DND-41 (cell line): Measurements from ENCODE around the gene EPHA1.

Experiments
- EZH2 ChIP-seq: IDR thresholded peaks from 3 replicates; pipeline ENCODE4 v1.6.1; 2012; ENCODE audit warnings: borderline replicate concordance, low read depth, mild to moderate bottlenecking, moderate library complexity, low read length, inconsistent platforms; ENCODE audit not compliant: severe bottlenecking
- TF ChIP-seq, protein P1 (sequence below): IDR thresholded peaks from 2 replicates; pipeline ENCODE4 v1.5.1; 2012; ENCODE audit warnings: borderline replicate concordance, low read length, moderate library complexity, mild to moderate bottlenecking; ENCODE audit not compliant: poor library complexity, severe bottlenecking; ENCODE audit errors: extremely low read depth

DNA sequence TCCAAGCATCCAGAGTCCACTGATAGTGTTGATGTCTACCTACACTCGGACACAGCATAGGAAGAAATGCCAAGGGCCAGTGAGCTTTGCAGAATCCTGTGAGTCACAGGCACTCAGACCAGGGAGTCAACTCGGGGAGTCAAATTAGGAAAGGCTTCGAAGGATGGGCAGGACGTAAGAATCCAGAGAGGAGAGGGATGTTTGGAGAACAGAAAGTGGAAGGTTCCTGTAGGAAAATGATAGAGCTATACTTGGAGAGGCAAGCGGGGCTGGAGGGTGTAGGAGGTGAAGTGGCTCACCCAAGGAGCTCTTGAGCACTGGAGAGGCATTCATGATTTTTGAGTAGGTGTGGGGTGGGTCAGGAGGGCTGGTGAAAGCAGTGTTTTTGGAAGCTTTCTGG lies 24.5 kb downstream of the EPHA1 start:
- TF ChIP-seq, protein P1, sequence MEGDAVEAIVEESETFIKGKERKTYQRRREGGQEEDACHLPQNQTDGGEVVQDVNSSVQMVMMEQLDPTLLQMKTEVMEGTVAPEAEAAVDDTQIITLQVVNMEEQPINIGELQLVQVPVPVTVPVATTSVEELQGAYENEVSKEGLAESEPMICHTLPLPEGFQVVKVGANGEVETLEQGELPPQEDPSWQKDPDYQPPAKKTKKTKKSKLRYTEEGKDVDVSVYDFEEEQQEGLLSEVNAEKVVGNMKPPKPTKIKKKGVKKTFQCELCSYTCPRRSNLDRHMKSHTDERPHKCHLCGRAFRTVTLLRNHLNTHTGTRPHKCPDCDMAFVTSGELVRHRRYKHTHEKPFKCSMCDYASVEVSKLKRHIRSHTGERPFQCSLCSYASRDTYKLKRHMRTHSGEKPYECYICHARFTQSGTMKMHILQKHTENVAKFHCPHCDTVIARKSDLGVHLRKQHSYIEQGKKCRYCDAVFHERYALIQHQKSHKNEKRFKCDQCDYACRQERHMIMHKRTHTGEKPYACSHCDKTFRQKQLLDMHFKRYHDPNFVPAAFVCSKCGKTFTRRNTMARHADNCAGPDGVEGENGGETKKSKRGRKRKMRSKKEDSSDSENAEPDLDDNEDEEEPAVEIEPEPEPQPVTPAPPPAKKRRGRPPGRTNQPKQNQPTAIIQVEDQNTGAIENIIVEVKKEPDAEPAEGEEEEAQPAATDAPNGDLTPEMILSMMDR, result no peak
- TF ChIP-seq EZH2, result no peak
